Embryonic facial prominence (tissue), 1 donor: ENCODE results near the gene NUDT17.
A peak's percentile ranks its signal among the peaks of the same experiment; 100 is the strongest.

Source experiments
- DNase-seq: peaks from one replicate; pipeline ENCODE4 v3.0.0-alpha.2; 2016; ENCODE audit errors: extremely low spot score

The NUDT17 gene

DNA sequence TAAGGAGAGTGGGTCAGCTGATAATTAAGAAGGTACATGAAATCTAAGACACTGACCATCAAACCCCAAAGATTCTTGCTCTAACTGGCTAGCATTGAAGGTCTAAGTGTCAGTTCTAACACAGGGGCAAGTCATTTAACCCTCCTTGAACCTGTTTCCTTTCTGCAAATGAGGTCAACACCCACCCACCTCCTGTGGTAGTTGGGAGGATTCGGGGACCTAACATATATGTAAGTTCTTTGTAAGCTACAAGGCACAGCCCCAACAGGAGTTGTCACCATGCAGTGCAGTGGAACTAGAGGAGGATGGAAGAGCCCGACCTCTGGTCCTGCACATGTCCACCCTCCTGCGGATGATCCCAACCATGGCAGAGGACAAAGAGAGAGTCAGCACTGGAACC, 2.4 kb downstream of the NUDT17 start:
- no peak for DNase-seq

DNA sequence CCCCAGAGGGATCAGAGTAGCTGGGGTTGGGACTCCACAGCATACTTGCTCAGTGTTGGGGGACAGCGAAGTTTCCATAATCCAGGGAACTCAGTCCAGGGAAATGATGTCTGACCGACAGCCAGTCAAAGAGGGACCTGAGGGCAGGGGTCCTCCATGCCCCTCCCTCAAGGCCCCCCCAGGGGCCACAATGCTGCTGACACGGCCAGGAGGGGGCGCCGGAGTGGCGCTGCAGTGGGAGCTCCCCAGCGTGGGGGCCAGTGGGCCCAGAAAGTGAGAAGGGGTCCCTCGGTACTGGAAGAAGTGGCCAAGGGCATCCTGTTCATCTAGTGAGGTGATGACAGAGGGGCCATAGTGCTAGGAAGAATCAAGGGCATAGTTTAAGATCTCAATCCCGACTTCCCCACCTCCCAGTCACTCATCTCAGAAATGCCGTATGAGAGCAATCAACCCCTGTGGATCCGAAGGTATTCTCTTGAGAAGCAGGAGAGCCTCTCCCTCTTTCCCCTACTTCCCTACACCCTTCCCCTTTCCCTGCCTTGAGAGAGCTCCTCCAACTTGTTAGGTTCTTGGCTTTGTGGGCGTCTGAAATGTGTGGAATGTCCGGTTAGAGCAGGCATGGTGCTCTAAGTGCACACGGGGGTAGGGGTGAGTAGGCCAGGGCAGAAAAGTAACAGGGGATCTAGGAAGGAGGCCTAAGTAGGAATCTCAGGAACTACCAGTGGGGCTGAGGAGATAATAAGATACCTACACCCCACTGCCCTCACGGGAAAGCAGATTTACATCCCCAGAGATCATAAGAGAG, 4.1 kb downstream of the NUDT17 start:
- DNase-seq: no peak

DNA sequence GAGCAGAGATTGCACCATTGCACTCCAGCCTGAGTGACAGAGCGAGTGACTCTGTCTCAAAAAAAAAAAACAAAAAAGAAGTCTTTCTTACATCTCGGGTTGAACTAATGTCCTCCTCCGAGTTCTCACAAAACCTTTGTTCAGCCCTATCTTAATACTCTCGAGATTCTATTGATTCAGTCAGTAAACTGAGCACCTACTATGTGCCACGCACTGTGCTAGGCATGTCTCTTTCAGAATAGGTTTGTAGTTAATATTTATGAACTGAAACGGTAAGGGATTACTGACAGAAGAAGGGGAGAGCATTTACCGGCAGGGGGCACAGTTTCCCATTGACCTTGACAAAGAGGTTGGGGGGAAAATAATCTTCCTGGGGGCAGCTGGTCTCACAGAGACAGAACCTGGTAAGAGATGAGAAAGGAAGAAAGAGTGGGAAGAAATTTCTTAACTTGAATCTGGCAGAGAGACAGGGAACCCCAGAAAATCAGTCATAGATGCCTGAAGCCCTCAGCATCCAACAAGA, 10.1 kb downstream of the NUDT17 start:
- no peak for DNase-seq

DNA sequence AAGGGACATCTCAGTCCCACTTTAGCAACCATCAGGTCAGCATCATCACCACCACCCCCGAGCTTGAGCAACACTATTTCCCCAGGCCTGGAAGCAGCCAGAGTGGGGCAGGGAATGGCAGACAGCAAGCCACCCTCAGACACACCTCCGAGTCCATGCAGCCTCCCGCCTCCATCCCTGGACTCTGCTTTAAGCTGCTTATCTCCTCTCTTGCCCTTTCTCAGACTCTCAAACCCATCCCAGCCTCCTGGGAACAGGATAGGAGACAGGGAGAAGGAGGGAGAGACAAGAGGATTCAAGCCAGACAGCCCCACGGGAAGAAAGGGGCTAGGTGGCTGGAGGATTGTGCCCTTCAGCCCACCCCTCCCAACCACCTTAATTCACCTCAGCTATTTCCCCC, 11.7 kb downstream of the NUDT17 start:
- no peak for DNase-seq

DNA sequence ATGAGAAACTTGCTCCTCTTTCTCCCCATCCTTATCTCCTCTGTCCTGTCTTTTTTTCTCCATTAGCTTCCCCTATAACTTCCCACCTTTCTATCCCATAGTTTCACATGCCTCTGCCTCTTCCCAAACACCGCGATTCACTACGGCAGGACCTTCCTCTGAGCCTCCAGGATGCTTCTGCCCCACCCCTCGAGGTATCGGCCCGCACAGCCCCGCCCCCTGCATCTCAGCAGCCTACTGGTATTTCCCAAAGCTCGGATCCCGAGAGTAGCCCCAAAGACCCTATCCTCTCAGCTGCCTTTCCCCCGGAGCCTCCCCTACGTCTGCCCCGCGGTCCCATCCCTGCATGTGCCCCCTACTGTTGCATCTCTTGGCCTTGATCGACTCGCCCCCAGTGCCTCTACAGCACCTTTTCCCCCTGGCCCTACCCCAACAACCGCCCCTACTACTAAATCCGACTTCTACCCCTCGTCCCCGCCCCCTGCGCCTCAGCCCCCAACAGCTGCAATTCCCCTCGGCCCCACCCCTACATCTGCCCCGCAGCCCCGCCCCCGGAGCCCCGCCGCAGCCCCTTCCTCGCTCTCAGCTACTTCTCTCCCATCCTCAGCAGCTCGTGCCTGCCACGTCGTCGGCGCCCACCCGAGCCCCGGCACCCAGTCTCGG, 12.9 kb downstream of the NUDT17 start:
- no peak for DNase-seq

DNA sequence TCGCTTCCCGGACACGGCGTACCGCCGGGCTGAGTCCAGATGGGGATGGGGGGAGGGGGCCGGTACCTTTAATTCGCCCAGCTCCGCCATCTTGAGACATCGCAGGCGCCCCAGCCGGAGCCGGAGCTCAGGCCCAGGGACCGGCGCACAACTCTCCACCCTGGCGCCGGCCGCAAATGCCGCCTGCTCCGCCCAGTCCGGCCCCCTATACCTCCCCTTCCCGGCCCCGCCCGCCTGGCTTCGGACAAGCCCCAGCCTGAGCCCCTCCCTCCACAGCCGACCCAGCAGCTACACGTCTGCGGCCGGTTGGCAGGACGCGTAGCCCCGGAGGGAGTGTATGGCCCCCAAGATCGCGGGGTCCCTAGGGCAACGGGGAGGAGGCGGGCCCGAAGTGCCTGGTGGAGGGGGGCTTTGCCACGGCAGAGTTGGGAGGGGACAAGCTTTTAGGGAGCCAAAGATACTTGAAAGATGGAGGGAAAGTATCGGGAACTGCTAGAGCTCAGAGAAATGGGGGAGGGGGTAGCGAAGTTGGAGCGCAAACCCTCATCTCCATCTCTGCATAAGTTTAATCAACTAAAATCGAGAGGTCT, 13.6 kb downstream of the NUDT17 start, which contains the start of gene PIAS3:
Gene PIAS3, minus strand, starts transcription at position 181 of the 590 bp plus-strand sequence. Its CDS starts 91 bp downstream, at position 90.
- peak; percentile 87 for DNase-seq

DNA sequence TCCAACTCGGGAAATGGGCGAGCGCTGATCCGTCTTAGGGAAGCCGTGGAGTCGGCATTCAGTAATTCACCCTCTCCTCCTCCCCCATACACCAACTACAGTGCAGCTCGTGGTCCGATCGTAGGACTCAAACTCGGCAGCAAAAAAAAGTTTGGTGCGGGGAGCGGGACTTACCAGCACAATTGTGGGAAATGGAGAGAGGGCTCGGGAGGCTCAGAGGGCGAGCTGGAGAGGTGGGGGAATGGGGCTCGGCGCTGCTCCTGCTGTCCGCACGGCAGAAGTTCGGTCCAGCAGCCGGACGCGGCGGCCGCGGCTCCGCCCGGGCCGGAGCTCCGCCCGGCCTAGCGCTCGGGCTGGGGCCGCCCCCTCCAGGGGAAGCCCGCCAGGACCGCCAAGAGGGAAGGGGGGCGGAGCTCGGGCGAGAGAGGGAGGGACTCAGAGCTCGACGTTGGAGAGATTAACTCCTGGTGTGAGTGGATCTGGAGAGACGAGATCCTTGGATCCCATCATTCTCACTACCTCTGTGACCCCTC, 14.1 kb downstream of the NUDT17 start:
- DNase-seq: peak; percentile 84

DNA sequence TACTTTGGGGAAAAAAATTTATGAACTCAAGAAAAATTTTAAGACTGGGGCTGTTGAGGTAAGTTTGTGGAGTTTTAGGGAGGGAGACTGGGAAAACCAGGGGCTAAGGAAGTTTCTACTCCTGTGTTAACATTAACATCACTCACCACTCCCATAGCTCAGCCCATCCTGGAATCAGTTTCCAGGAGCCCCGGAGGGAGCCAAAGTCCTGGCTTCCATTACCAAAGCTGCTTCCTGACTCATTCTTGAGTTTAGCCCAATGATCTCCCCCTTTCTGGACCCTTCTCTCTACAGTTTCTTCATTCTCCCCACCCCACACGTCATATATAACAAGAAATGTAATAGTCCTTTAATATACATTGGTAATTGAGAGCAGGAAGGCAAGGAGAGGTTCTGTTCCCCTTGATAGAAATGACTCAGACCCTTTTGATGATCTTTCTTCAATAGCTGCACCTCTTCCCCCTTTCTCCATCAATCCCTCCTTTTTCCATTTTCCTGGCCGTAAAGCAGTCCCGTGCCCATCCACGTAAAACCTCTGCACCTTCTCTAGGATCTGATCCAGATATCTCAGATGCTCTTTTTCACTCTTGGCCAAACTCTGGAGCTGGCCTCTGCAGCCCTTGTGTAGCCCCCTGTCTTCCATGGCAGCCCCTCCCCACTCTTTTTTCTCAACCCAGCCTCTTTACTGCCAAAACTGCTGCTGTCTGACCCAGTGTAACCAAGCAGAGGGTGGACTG, 18.0 kb downstream of the NUDT17 start:
- DNase-seq: no peak

DNA sequence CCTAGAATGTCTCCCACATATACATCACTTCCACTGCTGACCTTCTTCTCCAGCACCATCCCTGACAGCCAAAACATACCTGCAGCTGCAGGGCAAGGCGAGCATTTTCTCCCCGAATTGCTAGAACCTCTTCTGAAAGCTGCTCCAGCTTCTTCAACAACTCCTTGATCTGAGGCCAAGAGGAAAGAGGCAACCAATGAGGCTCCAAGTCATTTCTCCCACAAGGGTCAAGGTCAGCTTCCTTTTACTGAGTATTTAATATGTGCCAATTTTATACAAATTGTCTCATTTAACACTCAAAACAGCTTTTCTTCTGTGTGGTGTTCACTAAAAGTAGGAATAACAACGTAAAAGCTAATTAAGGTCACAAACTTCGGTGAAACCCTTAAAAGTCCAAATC, 22.8 kb downstream of the NUDT17 start:
- no peak for DNase-seq

DNA sequence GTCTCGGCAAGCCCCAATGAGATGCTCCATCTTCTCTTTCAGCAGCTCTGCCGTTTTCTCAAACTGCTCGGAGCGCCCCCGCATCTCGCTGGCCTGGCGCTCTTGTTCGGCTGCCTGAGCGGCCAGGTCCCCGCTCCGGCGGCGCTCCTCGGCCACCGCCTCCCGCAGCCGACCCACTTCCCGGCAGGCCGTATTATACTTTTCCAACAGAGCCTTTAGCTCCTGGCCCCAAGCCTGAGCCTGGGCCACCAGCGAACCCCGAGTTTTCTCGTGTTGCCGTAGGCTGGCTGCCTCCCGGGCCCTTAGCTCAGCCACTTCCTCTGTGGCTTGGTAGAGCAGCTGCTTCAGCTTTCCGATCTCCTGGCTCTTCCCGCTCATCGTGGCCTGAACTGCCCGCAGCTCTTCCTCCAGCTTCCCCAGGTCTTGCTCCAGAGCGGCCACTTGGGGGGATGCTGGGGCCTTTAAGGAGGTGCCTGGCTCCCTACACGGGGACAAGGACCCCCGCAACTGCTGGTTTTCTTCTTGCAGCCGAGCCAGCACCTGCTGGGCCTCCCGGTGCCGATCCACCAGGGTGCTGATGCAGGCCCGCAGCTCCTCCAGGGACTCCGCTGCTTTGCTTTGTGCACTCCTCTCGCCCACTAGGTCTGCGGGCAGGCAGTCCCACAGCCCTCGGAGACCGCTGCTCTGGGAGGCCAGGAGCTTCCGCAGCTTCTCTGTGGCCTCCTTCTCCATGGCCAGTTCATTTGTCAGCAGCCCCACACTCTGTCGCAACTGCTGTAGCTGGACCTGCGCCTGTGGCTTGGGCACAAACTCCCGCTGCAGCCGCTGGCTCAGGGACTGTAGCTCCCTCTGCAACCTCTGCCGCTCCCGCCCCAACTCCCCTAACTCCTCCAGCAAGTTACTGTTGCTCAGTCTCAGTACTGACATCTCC, 26.8 kb downstream of the NUDT17 start:
- no peak for DNase-seq

DNA sequence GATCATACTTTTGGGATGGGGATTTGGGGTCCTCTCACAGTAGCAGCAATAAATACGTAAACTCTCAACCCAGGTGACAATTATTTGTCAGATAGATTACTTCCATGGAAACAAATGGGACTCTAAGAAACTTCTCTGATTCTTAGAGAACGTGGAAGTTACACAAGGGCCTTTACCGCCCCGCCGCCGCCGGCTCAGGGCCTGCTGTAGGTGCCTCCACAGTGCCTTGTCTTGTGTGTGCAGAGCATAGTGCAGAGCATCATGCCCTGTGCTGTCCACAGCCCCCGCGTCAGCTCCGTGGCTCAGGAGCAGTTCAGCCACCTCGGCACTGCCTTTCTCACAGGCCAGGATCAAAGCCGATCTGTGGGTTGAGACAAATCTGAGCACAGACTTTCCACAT, 29.2 kb downstream of the NUDT17 start:
- DNase-seq: no peak

DNA sequence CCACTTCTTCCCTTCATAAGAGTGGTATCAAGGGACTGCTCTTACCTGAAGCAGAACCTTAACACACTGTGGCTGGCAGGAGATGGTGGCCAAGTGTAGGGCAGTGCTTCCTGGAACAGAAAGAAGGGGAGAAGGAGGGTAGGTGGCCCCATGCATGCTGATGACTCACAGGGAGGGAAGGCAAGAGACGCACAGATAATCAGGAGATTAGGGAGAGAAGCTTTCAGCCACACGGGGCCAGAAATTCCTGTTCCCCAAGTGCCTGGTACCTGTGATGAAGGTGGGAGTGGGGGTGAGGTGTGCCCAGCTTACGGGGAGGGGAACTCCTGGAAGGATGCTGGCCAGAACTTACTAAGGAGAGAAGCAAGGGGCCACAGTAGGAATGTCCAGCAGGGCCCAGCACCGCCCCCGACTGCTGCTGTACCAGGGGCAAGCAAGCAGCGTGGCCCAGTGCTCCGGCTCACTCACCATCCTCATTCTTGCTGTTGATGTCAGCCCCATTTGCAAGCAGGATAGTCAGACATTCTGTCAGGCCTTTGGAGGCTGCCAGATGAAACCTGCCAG, 32.6 kb downstream of the NUDT17 start:
- no peak for DNase-seq

DNA sequence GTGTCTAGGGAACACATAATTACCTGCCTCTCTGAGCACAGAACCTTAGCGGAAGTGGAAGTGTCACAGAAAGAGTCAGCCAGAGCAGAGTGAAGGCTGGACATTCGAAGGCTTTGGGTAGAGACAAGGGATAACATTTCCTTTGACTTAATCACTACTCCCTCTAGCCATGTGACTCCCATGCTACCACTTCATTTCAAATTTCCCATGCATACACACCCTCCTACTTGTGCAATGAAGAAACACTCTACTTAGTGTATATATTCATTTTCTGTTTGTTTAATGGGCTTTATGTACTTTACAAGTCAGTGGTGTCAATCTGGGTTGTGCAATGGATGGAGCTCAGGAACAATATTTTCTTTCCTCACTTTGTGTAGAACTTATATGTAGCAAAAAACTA, 33.3 kb downstream of the NUDT17 start:
- no peak for DNase-seq

DNA sequence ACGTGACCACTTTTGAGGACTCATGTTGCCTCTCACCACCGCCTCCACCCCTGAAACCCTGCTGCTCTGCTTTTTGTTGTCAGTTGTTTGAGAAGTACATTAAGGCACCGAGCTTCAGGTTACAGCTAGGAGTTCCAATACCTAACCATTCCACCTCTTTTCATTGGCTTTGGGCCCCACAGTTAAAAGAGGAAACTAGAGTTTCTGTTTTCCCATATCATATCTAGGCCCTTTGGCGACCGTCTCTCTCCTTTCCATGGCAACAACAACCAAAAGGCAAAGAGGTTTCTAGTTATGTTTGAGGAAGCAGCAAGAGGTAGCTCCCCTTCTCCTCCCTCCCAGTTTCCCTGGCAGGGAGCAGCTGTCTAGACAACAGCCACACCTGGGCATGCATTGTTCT, 34.3 kb downstream of the NUDT17 start:
- DNase-seq: no peak

DNA sequence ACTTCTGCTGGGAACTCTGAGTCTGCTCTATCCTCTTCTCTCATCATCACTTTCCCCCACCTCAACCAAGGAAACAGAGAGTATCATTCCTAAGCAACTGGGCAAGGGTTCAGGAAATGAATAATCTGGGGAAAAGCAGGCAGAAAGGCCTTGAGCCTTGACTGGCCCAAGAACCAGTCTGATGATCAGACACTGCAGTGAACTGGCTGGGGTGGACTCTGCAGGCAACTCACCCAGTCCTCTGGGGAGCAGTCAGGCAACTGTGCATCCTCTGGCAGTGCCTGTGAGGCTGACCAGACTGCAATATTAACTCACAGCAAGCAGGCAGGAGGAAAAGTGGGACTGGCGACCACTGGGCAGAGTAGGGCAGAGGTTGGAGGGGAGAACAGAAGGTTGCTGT, 39.2 kb downstream of the NUDT17 start:
- no peak for DNase-seq

DNA sequence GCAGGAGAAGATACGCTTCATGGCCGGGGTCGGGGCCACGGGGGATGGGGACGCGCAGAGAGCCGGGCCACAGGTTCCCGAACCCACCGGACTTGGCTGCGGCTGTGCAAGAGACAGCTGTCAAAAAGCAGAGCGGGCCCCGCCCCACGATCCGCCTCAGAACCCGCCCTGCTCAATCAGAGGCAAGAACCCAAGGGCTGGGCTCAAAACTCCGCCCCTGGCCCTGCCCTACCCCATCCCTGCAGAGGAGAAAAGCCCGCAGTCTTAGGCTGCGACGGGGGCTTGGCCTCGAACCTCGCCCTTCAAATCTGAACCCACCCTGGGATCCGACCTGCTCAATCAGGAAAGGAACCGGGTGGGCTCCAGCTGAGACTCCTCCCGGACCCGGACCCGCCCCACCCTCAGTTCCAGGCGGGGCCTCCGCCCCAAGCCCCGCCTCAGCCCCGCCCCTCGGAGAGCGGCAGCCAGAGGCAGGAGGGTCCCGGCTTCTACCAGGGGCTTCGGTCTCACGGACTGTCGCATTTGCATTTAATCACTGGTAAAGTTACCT, 40.4 kb downstream of the NUDT17 start, which contains the start of gene ANKRD35:
Gene ANKRD35, minus strand, starts transcription at position 129 of the 550 bp plus-strand sequence. Its CDS starts 108 bp downstream, at position 21.
- DNase-seq: no peak

DNA sequence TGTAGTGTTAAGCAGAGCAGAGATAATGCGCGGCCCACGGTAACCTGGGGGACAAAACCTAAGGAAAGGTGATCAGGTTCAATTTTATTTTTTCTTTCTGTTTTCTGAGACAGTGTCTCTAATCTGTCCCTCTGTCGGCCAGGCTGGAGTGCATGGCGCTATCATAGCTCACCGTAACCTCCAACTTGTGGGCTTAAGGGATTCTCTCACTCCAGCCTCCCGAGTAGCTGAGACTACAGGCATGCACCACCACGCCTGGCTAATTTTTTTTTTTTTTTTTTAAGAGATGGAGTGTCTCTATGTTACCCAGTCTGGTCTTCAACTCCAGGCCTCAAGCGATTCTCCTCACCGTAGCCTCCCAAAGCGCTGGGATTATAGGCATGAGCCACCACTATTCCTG, 41.0 kb downstream of the NUDT17 start:
- no peak for DNase-seq

DNA sequence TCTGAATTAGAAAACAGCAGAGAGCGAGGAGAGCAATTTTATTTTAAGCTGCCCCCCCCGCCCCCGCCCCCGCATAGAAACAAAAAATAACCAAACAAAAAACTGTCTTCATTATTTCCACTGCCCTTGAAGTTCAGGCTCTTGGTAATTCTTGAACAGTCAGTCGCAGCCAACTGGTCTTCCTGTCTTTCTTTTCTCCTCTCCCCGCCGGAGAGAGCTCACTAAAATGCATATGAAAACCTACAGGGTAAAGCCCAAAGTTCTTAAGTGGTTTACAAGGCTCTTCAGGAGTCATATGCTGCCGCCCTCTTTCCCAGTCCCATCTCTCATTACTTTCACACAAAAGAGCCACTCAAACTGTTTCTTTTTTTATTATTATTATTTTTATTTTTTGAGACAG, 41.4 kb downstream of the NUDT17 start:
- no peak for DNase-seq

DNA sequence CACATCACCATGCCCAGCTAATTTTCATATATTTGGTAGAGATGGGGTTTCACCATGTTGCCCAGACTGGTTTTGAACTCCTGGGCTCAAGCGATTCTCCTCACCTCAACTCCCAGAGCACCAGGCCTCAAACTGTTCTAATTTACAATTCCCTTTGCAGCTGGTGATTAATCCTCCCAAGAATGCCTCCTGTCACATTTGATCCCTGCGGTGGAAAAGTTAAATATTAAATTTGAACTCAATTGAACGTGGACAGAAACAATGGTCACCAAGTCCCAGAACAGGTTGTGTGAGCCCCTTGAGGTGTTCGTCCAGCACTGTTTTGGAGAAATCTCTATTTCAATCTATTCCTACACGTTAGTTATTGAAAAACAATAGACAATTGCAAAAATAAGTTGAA, 42.2 kb downstream of the NUDT17 start:
- DNase-seq: no peak

DNA sequence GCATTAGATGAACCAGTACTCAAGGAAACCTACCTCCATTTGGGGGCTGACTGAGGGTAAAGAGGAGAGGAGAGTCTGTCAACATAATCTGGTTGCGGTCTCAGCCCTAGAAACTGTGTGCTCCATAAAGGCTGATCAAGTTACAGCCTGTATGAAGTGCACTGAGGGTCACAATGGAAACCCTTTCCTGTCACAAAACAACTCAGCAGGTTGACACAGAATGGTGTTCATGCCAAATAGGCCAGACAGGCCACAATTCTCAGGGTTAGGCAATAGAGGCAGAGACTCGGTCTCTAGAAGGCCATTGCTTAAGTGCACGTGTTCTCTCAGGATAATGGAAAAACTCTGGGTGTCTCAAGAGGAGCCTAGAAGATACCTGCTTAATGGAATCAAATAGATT, 44.3 kb downstream of the NUDT17 start:
- no peak for DNase-seq
